Loucy (cell line): ENCODE measurements around the gene MYO3B.

ENCODE experiments used
- CTCF ChIP-seq: fragments of 200-600 bp; sonication (generic); conservative IDR thresholded peaks from 2 replicates; pipeline ENCODE4 v1.5.1; 2014; ENCODE audit warnings: mild to moderate bottlenecking, antibody characterized with exemption, low read length
- EZH2phosphoT487 ChIP-seq: fragments of 200-600 bp; IDR thresholded peaks from 2 replicates; pipeline ENCODE4 v1.6.1; 2018; ENCODE audit warnings: antibody characterized with exemption, mild to moderate bottlenecking, moderate library complexity, borderline replicate concordance

- no peak for TF ChIP-seq CTCF
- TF ChIP-seq EZH2phosphoT487: no peak
Observed at GRCh38 chr2:170354855-170355780, 177.2 kb downstream of the MYO3B start.
